HG03521 (cell line): ENCODE measurements around the gene TCF4.

Source experiments
- ATAC-seq: cut with Tn5 transposase; IDR thresholded peaks from one replicate; pipeline ENCODE4 v1.9.1; 2021; ENCODE audit warnings: mild to moderate bottlenecking, moderate library complexity; ENCODE audit not compliant: unreplicated experiment

TCF4 gene

GRCh38 chr18:55447672-55448018 lies 140.3 kb downstream of the TCF4 start:
- no peak for ATAC-seq

- no peak for ATAC-seq
These were observed 140.9 kb downstream of the TCF4 start for GRCh38 chr18:55446996-55447671.

GRCh38 chr18:55444536-55444935 lies 143.5 kb downstream of the TCF4 start:
- no peak for ATAC-seq

GRCh38 chr18:55443776-55444175 lies 144.2 kb downstream of the TCF4 start:
- no peak for ATAC-seq

- no peak for ATAC-seq
These were observed 145.4 kb downstream of the TCF4 start for GRCh38 chr18:55442561-55442960.

- ATAC-seq: no peak
These were observed 147.0 kb downstream of the TCF4 start for GRCh38 chr18:55440988-55441387.

GRCh38 chr18:55439056-55439455 lies 148.9 kb downstream of the TCF4 start:
- no peak for ATAC-seq

- ATAC-seq: no peak
These were observed 152.4 kb downstream of the TCF4 start for GRCh38 chr18:55435592-55435991.

- no peak for ATAC-seq
These were observed 154.3 kb downstream of the TCF4 start for GRCh38 chr18:55433648-55434047.

- ATAC-seq: no peak
These were observed 154.9 kb downstream of the TCF4 start for GRCh38 chr18:55433140-55433539.

- no peak for ATAC-seq
These were observed 155.5 kb downstream of the TCF4 start for GRCh38 chr18:55432307-55433040.

GRCh38 chr18:55430026-55430425 lies 158.0 kb downstream of the TCF4 start:
- no peak for ATAC-seq

- ATAC-seq: no peak
These were observed 160.0 kb downstream of the TCF4 start for GRCh38 chr18:55427951-55428350.

- no peak for ATAC-seq
These were observed 162.3 kb downstream of the TCF4 start for GRCh38 chr18:55425698-55426097.

GRCh38 chr18:55422456-55423180 lies 165.4 kb downstream of the TCF4 start:
- ATAC-seq: no peak

- ATAC-seq: no peak
These were observed 166.2 kb downstream of the TCF4 start for GRCh38 chr18:55421615-55422419.

- ATAC-seq: no peak
These were observed 166.7 kb downstream of the TCF4 start for GRCh38 chr18:55421308-55421614.

GRCh38 chr18:55420665-55421307 lies 167.2 kb downstream of the TCF4 start:
- ATAC-seq: peak; percentile 50

GRCh38 chr18:55419947-55420664 lies 167.9 kb downstream of the TCF4 start:
- peak; percentile 19 for ATAC-seq
